Measurements from ENCODE around the gene SAMD11. TPM values are rescaled to one million over a fixed set of nuclear protein-coding genes. Genes with fewer than 3 reads are reported as not detected.

Gene SAMD11
- total RNA-seq, 1 donor from 2014 or later, result not detected

GRCh38 chr1:904310-904950 lies 19.3 kb upstream of the SAMD11 start:
- intact Hi-C loops (cut with micrococcal nuclease), result loop anchor here (1.0 to 2.0 kb wide), 2 partner anchors 36 to 72 kb away; no protein-coding TSS in a partner anchor

GRCh38 chr1:905071-905749 lies 18.5 kb upstream of the SAMD11 start:
- intact Hi-C loops (cut with micrococcal nuclease), result loop anchor here (2.0 to 5.0 kb wide), 2 partner anchors 36 to 52 kb away; partner anchors contain the start of gene NOC2L

- intact Hi-C loops (cut with micrococcal nuclease), result loop anchor here (2.0 to 5.0 kb wide), 2 partner anchors 37 to 51 kb away; partner anchors contain the start of gene NOC2L
Measured at GRCh38 chr1:905811-906599, 17.7 kb upstream of the SAMD11 start.

GRCh38 chr1:906600-907420 lies 16.9 kb upstream of the SAMD11 start:
- intact Hi-C loops (cut with micrococcal nuclease), result loop anchor here (5.0 kb wide), 1 partner anchor 50 kb away; the partner anchor contains the start of gene NOC2L

- intact Hi-C loops (cut with micrococcal nuclease), result loop anchor here (5.0 kb wide), 1 partner anchor 49 kb away; the partner anchor contains the start of gene NOC2L
Measured at GRCh38 chr1:907611-908451, 15.9 kb upstream of the SAMD11 start.

GRCh38 chr1:908661-909060 lies 15.1 kb upstream of the SAMD11 start:
- intact Hi-C loops (cut with micrococcal nuclease), result loop anchor here (5.0 kb wide), 1 partner anchor 49 kb away; the partner anchor contains the start of gene NOC2L

- intact Hi-C loops (cut with micrococcal nuclease), result loop anchor here (5.0 kb wide), 1 partner anchor 47 kb away; the partner anchor contains the start of gene NOC2L
Measured at GRCh38 chr1:909861-910310, 13.8 kb upstream of the SAMD11 start.

- intact Hi-C loops (cut with micrococcal nuclease), result no loop called here
Measured at GRCh38 chr1:910311-910880, 13.3 kb upstream of the SAMD11 start.

- intact Hi-C loops (cut with micrococcal nuclease), result no loop called here
Measured at GRCh38 chr1:910881-911721, 12.6 kb upstream of the SAMD11 start.

GRCh38 chr1:911875-912739 lies 11.6 kb upstream of the SAMD11 start:
- intact Hi-C loops (cut with micrococcal nuclease), result no loop called here

GRCh38 chr1:912740-913301 lies 10.9 kb upstream of the SAMD11 start:
- intact Hi-C loops (cut with micrococcal nuclease), result no loop called here

- intact Hi-C loops (cut with micrococcal nuclease), result no loop called here
Measured at GRCh38 chr1:913491-914130, 10.1 kb upstream of the SAMD11 start.

GRCh38 chr1:914131-914890 lies 9.4 kb upstream of the SAMD11 start:
- intact Hi-C loops (cut with micrococcal nuclease), result no loop called here

GRCh38 chr1:914891-915280 lies 8.8 kb upstream of the SAMD11 start:
- intact Hi-C loops (cut with micrococcal nuclease), result no loop called here

GRCh38 chr1:915295-916172 lies 8.2 kb upstream of the SAMD11 start:
- intact Hi-C loops (cut with micrococcal nuclease), result no loop called here

Data from T-helper 1 cell treated with Interleukin-12 subunit alpha and Interleukin-12 subunit beta and Interleukin-4 antibody, amounts not matched to agents 30 ng/mL and 1 ng/mL, for 36 hours (primary cell).